Islet of Langerhans (tissue), 1 donor: ENCODE measurements around the gene FSTL4.

Experiments
- FAIRE-seq: peaks from one replicate; lab custom pipeline; 2011; peaks lifted over from hg19 to GRCh38; lab: Jason Lieb, UNC

Gene FSTL4

DNA sequence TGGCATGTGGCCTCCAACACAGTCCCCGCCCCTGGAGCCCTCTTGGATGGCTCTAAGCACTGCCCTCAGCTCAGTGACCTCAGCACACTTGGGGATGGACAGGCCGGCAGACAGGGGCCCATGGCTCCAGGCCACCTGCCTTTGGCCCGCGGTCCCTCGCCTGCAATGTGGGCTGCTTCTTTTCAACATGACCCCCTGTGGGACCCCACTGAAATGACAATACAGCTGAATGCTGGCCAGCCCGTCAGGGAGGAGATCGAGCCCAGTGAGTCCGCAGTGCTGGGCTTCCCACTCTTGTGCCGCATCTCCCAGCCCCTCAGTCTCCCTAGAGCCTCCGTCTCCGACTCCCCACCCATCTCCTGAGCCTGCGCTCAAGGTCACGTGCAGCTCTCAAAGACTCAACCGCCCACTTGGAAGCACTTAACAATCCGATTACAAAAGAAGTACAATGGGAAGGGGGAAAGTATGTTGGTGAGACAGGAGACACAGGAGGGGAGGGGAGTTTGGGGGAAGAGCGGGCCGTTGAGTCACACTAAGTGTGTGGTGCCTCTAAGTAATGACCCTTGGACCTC lies 321.6 kb downstream of the FSTL4 start:
- no peak for FAIRE-seq

DNA sequence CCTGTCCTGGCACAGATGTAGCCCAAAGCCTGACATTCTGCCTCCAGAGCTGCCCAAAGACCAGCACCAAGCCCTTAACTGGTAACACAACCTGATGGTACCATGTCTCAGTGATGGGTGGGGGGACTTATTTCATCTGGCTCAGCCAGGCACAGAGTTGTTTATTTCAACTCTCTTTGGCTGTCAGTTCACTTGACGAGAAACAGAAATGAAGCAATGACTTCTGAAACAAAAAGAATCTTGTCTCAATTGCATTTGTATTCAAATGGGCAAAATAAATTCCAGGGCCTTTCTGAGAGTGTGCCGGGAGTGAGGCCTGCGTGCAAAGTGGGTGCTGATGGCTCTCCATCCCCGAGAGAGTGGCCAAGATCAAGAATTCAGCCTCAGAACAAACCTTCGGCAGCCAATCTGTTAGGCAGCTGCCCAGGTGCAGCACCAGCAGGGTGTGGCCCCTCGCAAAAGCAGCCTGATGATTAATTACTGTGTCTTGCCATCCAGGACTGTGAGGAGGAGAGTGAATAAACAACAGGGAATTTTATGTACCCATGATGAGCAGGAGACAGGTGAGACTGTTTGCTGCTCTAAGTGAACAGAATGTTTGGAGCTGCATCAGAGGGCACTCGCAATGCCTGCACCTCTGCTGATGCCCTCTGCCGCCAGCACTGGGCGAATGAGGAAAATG lies 322.5 kb downstream of the FSTL4 start:
- FAIRE-seq: no peak

DNA sequence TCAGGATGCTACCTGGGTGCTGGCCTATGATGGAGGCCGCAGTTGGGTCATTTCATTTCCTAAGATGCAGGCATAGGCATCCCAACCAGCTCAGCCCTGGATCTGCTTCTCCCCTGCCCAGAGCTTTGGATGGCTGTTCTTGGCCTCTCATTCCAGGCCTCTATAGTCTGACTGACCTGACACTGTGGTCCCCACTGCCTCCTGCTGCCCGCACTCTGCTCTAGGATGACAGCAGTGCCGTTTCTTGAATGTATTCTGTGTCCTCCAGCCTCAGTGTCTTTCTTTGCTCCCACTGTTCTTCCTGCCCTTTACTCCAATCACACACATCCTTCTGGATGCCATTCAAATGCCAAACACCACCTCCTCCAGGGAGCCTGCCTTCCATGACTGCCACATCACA lies 324.8 kb downstream of the FSTL4 start:
- FAIRE-seq: no peak

DNA sequence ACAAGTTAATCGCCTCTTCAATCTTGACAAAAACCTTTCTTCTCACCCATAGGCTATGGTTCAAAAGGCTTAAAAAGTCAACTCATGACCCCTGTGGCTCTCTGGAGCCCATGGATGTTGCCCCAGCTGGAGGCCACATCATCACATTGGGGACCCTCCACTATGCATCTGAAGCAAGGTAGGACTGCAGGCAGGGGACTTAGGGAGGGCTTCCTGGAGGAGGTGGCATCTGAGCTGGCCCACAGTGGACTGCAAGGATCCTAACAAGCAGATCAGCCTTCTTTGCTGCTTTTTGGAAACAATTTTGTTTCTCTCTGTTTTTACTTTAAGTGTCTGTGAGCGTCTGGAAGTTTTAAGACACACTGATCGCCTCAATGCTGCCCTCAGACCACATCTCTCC lies 325.9 kb downstream of the FSTL4 start:
- FAIRE-seq: no peak

DNA sequence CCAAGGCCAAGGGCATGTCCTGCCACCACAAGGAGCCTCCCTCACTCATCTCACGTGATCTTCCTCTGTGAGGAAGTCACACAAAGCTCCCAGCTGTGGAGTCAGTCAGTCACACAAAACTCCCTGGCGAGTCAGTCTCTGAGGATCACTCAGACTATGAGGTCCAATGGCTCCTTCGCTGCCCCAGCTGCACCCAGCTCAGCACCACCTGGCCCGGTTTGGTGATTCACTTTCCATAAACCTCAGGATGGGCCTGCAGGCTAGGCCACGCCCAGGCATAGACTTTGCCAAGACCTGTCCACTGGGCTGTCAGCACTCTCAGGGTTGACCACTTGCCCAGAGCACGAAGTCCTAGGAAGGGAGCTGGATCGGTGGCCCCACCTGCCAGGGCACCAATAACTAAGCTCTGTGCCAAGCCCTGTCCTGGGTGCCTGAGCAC lies 326.7 kb downstream of the FSTL4 start:
- FAIRE-seq: no peak

DNA sequence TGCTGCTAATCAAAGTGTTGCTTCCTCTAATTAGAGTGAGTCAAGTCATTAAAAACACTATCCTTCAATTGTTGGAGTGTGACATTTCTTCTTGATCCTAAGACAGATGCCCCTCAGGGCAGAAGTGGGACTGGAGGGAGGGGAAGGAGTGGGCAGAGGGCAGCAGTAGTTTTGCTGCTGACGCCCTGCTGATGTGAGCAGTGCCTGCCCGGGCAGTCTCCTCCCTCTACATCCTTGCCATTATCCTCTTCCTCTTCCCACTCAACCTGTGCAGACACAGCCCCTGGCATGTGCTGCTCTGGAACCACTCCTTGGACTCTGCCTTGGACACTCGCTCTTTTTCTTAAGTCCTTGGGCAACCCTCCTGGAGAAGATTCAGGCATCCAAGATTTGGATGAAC lies 328.0 kb downstream of the FSTL4 start:
- no peak for FAIRE-seq

DNA sequence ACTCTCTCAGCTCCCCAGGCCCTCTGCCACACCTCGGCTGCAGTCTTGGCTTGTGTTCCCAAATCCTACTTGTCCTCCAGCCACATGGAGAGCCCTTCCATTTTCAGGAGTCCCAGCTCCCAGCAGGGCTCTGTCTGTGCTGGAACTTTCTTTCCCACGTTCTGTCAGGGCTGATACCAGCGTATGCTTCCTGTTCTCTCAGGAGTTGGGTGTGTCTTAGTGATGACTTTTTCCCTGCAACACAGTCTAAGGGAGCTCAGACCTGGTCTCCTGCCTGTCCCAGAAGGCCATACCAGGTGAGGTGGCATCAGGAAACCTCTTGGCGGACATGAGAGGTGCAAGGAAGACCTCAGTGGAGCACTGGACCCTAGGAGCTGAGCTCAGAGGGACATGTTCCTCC lies 334.0 kb downstream of the FSTL4 start:
- no peak for FAIRE-seq

DNA sequence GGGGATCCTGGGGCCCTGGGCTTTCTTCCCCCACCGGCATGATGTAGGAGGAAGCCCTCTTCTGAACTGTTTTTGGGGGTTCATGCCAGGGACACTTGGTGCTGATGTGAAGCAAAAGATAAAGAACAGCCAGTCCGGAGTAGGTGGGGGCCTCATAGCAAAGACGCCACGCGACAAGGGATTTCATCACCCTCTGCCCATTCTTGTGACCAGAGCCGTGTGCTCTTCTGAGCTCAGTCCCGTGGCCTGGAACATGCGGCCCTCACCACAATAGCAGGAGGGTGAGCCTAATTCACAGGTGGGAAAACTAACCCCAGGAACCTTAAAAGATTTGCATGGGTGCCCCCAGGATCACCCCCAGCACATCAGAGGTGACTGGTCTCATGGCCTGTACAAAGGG lies 334.6 kb downstream of the FSTL4 start:
- no peak for FAIRE-seq

DNA sequence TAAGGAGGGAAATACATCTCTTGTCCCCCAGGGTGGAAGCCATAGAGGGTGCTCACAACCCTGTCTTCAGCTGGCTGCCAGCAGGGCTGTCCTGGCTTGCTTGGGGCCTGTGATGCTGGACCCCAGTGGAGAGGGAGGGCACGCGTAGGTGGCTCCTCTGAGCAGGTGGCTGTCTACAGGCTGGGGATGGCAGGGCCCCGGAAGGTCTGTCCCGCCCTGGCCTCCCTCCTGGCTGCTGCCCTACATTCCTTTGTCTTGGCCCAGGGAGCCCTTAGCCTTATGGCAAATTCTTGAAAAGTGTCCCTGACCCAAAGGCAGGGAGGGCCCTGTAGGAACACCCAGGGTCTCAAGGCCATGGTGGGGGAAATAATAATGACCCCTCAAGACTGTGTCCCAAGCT lies 336.2 kb downstream of the FSTL4 start:
- no peak for FAIRE-seq

DNA sequence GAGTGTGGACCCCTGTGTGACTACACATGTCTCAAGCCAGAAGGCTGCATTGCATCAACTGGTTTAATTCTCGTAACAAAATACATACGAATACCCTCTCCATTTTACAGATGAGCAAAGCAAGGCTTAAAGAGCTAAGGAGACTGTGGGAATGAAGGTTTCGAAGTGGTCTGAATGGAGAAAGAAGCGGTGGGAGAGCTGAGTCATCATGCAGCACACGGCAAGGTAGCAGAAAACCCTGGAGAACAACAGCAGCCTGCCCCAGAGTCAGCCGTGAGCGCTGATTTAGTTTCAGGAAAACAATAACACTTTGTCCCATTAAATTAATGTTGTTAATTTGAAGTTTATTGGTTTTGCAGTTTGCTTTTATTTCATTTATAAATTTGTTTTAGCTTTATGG lies 336.7 kb downstream of the FSTL4 start:
- FAIRE-seq: no peak

DNA sequence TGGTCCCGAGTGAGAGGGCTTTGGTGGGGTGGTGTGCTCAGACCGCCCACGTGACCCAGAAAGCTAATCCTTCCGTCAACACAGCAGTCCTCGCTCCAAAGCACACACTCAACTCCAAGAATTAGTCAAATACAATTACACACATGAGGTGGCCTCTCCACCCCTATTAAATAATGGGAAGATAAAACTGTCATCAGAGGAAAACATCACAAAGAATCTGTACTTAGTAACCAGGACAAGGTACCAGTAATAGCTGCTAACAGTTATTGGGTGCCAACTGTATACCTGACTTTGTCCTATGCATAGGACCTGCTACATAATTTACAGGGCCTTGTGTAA lies 337.8 kb downstream of the FSTL4 start:
- no peak for FAIRE-seq

DNA sequence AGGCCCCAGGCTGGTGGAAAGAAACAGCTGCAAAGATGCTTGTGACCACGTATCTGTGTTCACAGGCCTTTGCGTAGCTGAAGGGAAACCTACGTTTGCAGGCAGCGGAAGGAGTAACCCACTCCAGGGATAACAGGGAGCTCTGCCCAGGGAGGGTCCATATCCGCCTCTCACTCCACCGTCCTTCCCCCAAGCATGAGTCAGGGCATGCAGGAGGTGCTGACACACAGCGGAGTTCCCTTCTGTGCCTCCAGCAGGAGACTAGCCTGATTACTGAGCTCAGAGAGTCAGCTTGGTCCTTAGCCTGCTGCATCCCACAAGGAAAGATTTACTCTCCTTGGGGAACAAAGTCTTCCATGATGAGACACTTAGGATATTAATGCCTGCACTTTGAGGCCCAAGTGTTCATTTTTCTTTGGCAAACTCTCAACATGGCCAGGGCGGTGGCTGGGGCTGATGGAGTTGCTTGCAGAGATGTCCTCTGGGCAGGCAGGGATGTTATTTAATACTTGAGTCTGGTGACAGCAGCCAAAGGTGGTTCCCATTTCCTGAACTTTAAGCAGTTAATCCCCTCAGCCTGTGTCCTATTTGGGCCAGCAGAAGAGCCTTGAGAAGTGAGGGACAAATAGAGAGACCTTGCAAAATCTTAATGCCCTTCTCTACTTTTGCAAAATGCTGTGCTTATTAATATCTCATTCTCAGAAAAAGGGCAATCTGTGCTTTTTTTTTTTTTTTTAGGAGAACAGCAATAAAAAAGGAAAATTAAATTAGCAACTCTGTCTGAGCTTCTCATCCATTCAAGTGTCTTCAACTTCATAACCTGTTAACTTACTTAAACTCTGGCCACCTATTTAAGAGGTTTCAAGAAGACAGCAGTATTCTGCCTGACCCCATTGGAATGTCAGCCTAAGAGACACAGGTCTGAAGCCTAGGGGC lies 338.4 kb downstream of the FSTL4 start:
- no peak for FAIRE-seq

DNA sequence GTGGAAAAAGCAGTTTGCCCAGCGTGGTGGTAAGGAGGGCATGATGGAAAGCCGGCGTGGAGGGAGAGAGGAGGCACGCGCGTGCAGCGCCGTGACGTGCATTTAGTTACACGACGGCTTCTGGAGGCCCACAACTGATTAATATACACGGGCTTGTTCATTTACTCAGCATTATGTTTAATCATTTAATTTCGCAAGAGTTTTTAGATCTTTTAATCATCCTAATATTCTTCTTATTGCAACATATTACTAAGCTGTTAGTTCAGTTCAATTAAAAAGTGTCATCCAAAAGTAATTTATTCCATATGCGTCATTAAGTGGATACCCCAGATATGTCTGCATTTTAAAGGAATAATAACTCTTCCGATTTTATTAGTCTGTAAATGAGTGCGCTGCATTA lies 340.0 kb downstream of the FSTL4 start:
- FAIRE-seq: no peak

DNA sequence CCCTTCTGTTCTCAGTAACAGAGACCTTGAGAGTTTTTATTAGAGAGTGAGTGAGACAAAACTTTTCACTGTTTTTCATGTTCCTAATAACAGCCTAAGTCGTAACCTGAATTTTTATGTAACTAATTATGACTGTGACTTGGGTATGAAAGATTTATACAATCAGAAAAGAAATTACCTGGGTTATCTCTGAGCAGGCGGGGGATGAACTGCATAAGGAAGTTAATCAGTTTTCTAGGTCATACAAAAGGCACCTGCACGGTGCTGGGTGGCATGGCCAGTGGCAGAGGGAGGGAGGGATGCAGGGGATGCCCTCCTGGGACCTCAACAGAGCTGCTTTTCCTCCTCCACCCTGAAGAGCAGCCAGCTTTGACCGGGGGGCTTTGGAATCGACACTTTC lies 340.7 kb downstream of the FSTL4 start:
- FAIRE-seq: no peak

DNA sequence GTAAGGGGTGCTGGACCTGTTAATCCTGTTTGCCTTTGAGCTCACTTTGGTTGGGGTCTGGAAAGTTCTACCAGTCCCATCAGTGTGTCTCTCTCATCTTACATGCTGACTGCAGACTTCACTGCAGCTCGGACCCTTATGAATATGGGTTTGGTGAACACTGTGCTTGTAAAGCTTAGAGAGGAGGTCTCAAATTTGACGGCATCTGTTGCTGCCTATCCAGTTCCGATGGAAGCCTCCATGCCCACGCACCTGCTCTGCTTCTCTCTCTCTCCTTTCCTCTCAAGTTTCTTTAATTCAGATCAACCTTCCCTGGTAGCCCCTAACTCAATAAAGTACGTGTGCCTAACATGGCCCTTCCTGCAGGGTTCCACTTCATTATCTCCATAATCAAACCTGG lies 342.6 kb downstream of the FSTL4 start:
- FAIRE-seq: no peak

DNA sequence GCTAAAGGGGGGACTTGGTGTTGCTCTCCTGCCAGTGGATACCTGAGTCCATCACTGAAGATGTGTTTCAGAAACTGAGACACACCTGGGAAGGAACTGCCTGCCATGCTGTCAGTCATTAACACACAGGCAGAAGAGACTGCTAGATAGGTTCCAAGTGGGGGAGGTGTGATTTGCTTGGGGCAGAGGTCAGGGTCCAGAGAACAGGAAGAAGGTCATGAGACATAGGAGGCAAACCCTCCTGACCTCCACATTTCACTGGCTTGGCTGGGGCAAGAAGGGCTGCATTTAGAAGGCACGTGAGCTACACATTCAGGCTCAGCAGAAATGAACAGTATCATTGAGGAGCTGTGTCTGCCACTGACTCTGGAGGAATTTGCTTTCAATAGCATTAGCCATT lies 344.7 kb downstream of the FSTL4 start:
- no peak for FAIRE-seq

DNA sequence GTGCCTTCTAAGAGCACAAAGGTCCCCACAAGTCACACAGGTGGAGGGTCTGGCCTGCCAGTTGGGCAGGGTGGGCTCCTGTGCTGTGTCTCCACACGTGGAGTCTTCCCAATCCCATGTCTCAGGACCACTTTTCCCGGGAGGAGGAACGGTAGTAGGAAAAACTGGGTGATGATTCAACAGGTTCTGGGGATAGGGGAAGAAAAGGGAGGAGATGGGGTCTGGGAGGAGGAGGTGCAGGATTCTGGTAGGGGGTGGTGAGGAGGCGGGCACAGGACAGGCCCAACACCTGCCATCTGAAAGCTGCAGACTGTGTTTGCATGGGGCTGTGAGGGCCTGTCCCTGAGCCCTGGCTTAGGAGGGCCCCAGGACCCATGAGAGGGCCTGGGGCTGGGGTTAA lies 345.4 kb downstream of the FSTL4 start:
- no peak for FAIRE-seq

DNA sequence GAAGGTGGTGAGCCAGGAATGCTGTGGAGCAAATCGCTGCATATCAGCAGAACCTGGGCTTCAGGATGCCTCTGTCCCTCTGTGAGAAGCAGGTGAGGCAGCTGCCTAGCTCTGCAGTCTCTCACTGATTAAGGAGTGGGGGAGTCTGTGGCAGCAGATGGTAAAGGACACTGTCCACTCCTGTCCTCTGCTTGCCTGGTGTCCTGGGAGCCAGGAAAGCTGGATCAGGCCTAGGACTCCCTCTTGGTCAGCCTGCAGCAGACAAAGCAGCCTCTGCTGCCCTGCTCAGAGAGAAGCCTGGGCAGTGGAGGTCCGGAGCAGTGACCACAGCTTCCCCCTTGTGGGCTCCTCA lies 345.8 kb downstream of the FSTL4 start:
- no peak for FAIRE-seq

DNA sequence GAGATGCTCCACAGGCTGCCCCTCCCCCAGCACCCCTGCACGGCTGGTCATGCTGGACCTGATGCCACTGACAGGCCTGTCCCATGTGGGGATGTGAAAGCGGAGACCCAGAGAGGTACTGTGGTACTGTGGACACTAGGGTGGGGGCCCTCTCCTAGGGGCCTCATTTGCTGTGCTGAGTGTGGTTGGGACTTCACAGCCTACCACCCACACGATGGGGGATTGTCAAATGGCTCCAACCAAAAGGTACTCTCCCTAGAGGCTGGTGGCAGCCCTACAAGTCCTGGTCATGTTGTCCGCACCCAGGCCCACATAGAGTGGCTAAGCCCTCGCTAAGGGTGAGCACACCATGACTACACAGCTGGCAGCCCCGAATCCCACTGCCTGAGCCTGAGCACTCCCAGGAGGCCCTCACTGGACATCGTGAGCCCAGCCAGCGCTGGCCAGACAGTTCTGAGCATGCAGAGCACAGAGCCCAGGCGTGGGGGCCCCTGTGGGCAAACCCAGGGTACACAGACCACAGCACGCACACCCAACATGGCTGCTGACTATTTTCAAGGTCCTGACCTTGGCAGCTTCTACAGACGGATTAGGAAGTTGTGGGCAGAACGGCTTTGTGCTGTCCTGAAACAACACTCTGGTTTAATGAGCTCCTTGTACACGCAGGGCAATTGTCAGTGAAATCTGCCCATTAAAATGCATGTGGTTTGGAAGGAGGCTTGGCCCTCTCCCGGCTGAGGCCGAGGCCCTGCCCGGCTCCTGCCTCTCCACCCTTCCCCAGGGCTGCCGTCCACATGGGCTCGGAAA lies 346.4 kb downstream of the FSTL4 start:
- no peak for FAIRE-seq

DNA sequence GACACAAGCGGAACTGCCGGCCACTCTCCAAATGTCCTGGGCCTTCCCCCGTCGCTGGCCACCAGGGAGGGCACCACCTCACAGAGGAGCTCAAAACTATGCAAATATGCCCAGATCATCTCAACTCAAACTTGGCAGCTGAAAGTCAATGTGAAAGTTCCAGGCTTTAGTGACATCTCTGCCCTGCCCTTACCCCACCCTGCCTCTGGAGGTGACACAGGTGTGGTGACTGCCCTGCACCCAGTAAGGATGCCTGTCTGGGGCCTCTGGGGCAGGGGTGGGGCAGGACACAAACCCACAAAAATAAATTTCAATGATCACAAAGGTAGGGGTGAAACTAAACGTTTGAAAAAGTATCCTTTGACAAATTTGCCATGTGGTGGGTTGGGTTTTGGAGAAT lies 347.1 kb downstream of the FSTL4 start:
- no peak for FAIRE-seq

DNA sequence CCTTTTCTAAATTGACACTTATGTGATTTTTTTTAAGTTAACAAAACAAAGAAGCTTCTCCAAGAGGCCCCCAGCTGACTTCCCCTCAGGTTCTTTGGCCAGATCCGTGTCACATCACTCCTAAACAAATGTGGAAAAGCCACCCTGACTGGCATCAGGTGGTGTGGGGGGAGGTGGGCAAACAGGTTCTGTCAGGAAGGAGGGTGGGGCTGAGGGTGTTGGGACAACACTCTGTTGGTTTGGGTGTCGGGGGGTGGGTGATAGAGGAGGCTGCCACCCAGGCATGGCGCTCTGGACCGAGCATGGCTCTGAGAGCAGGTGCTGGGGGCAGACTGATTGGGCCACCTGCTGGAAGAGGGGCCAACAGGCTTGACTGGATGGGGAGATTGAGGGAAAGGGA lies 349.7 kb downstream of the FSTL4 start:
- FAIRE-seq: no peak

DNA sequence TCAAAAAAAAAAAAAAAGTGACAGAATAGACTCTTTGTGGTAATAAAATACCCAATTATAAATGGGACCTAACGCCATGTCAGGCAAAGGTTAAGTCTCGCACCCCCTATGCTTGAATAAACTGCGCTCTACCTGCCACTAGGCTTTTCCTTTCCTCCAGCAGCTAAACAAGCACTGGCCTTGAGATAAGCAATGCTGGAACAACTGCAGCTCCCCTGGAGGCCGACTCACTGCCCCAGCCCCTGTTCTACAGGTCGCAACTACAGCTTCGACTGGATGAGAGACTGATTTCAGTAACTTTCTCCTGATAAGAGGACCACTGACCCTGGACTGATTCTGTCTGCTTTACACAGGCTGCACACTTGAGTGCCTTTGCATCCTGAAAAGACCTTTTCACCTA lies 350.3 kb downstream of the FSTL4 start:
- FAIRE-seq: no peak

DNA sequence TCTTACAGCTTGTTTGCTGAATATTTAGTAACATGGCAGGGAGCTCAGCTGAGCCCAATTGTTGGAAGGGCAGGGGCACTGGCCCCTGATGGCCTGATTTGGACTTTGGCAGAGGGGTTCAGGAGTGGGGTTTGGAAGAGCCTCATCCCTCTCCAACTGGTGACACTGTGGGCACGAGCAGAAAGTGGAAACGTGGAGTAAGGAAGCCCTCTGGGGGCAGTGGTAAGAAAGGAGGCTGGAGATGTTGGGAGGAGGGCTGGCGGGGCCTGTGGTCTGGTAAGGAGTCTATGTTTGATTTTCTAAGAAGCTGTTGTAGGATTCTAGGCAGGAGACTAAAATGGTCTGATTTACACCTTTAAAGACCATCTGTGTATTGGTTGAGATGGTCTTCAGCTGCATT lies 351.6 kb downstream of the FSTL4 start:
- FAIRE-seq: no peak
